Smooth muscle cell (in vitro differentiated cells): ENCODE data around the gene S100A10. TPM values are rescaled to one million over a fixed set of nuclear protein-coding genes. Genes with fewer than 3 reads are reported as not detected.

Experiments used
- DNase-seq: peaks from one replicate; lab custom pipeline; 2025; ENCODE audit not compliant: unreplicated experiment; lab: John Stamatoyannopoulos, UW
- H2AFZ ChIP-seq: fragments of 200-600 bp; sonication (generic); 2 replicates; pipeline ENCODE4 v1.6.0; 2016; ENCODE audit warnings: antibody characterized with exemption, low read depth, mild to moderate bottlenecking
- H3F3A ChIP-seq: fragments of 200-600 bp; sonication (generic); 2 replicates; pipeline ENCODE4 v1.6.0; 2017; ENCODE audit warnings: antibody characterized with exemption, low read depth
- H3K27ac ChIP-seq: fragments of 200-600 bp; sonication (generic); 2 replicates; pipeline ENCODE4 v1.5.1; 2016; ENCODE audit warnings: low read depth, mild to moderate bottlenecking
- H3K27me3 ChIP-seq: fragments of 200-600 bp; sonication (generic); 2 replicates; pipeline ENCODE4 v1.6.1; 2016; ENCODE audit warnings: low read depth, mild to moderate bottlenecking
- H3K36me3 ChIP-seq: fragments of 200-600 bp; sonication (generic); 2 replicates; pipeline ENCODE4 v1.5.1; 2016; ENCODE audit warnings: low read depth
- H3K4me1 ChIP-seq: fragments of 200-600 bp; sonication (generic); 2 replicates; pipeline ENCODE4 v1.5.1; 2016; ENCODE audit warnings: low read depth
- H3K4me2 ChIP-seq: fragments of 200-600 bp; sonication (generic); 2 replicates; pipeline ENCODE4 v1.6.0; 2016; ENCODE audit warnings: mild to moderate bottlenecking
- H3K4me3 ChIP-seq: fragments of 200-600 bp; sonication (generic); 2 replicates; pipeline ENCODE4 v1.5.1; 2016; ENCODE audit warnings: mild to moderate bottlenecking
- H3K79me2 ChIP-seq: fragments of 200-600 bp; sonication (generic); 2 replicates; pipeline ENCODE4 v1.6.0; 2016; ENCODE audit warnings: low read depth, mild to moderate bottlenecking
- H3K9ac ChIP-seq: fragments of 200-600 bp; sonication (generic); 2 replicates; pipeline ENCODE4 v1.6.0; 2016; ENCODE audit warnings: low read depth
- H3K9me3 ChIP-seq: fragments of 200-600 bp; sonication (generic); replicated peaks from 2 replicates; pipeline ENCODE4 v1.5.1; 2016; ENCODE audit warnings: low read depth
- H4K20me1 ChIP-seq: fragments of 200-600 bp; sonication (generic); 2 replicates; pipeline ENCODE4 v1.6.0; 2016; ENCODE audit warnings: low read depth
- WGBS: methylation state at CpG from one replicate; pipeline ENCODE4 v1.1.7; 2016; ENCODE audit warnings: low lambda C conversion rate; 5-methylcytosine and 5-hydroxymethylcytosine counted together
- polyA plus RNA-seq: library from polyadenylated mRNA; unstranded; fragments of >200 nt; fragmentation: Nextera tagmentation; extraction: Ambion mirVana; gene quantifications from 2 replicates; pipeline ENCODE4 v1.2.1, GENCODE V29; 2016
- total RNA-seq: library from RNA; depleted of rRNA; stranded (reverse); fragments of >200 nt; gene quantifications from 2 replicates; pipeline ENCODE4 v1.2.3, GENCODE V29; 2014
- TF ChIP-seq, protein P1 (sequence below): fragments of 200-600 bp; sonication (generic); IDR thresholded peaks from 2 replicates; pipeline ENCODE4 v1.5.1; 2017; ENCODE audit warnings: borderline replicate concordance, mild to moderate bottlenecking, antibody characterized with exemption; ENCODE audit not compliant: insufficient read depth, poor library complexity, severe bottlenecking

The S100A10 gene
- total and polyA plus RNA-seq, 2 experiments from 2014 or later, result 477 to 1,351 TPM

DNA sequence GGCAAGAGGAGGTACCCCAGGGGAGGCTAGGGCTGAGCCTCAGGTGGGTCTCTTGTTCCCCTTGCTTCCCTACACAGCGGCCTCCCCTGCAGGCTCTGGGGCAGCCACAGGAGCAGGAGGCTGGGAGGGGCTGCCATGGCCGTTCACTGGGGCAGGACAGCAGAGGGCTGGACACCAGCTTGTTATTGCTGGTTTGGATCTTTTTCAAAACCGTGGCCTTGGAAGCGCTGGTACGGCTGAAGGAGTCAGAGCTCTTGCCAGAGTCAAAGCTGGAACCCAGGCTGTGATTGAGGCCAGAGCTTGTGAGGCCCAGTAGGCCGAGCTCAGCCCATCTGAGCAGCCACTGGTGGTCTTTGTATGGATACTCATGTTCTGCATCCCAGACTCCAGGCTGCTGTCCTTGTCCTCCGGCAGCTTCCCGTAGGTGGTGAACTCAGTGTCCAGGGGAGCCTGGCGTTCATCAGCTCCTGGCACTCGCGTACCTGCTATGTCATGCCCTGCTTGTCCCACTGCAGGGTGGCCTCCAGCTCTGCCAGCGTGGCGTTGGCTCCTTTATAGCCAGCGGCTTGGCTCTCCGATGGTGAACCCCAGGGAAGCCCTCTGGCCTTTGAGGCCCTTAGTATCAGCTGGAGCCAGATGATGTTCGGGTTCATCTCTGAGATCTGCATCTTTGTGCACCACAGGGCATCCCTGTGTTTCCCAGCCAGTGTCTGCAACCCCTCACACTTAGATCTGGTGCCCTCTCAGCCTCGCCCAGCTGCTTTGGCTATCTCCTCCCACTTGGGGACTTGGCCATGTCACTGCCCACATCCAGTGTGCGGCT, 44.1 kb downstream of the S100A10 start:
- WGBS, result 97% methylated on average over 18 of the region's 18 CpGs
- TF ChIP-seq, protein P1, sequence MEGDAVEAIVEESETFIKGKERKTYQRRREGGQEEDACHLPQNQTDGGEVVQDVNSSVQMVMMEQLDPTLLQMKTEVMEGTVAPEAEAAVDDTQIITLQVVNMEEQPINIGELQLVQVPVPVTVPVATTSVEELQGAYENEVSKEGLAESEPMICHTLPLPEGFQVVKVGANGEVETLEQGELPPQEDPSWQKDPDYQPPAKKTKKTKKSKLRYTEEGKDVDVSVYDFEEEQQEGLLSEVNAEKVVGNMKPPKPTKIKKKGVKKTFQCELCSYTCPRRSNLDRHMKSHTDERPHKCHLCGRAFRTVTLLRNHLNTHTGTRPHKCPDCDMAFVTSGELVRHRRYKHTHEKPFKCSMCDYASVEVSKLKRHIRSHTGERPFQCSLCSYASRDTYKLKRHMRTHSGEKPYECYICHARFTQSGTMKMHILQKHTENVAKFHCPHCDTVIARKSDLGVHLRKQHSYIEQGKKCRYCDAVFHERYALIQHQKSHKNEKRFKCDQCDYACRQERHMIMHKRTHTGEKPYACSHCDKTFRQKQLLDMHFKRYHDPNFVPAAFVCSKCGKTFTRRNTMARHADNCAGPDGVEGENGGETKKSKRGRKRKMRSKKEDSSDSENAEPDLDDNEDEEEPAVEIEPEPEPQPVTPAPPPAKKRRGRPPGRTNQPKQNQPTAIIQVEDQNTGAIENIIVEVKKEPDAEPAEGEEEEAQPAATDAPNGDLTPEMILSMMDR, result no peak
- Histone ChIP-seq H3K27me3 (no peaks in the 10 kb centered on the region), H3K4me2 (no peak overlapping the region), H3K9ac (no peak overlapping the region), H4K20me1 (no peaks in the 10 kb centered on the region), H3K79me2 (no peaks in the 10 kb centered on the region), H3K4me1 (no peaks in the 10 kb centered on the region), H3K36me3 (no peaks in the 10 kb centered on the region), H2AFZ (no peak overlapping the region), H3K9me3 (no peaks in the 10 kb centered on the region), H3F3A (no peaks in the 10 kb centered on the region), H3K27ac (no peak overlapping the region), H3K4me3 (no peak overlapping the region)
- no peak for DNase-seq

DNA sequence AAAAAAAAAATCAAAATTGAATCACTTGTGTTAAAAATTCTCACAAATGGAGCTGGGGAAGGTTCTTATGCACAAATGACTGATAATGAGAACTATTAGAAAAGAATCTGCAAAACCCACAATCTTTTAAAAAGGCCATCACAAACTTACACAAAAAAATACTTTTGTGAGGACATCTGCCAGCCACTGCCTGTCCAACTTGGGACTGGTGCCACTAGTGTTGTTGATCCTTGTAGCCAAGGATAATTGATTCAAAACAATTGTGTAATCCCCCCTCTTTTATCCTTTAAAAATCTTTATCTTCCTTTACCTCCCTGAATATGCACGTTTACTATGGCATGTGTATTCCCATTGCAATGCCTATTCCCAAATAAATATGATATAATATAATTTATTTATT, 45.2 kb downstream of the S100A10 start:
- no peak for DNase-seq
- TF ChIP-seq, protein P1, result no peak
- Histone ChIP-seq H3K9ac (no peak overlapping the region), H3K79me2 (no peaks in the 10 kb centered on the region), H3K27ac (no peak overlapping the region), H4K20me1 (no peaks in the 10 kb centered on the region), H3K4me1 (no peaks in the 10 kb centered on the region), H2AFZ (no peak overlapping the region), H3K4me2 (no peak overlapping the region), H3F3A (peaks cover 4% of the 10 kb centered on the region), H3K4me3 (no peak overlapping the region), H3K36me3 (no peaks in the 10 kb centered on the region), H3K9me3 (no peaks in the 10 kb centered on the region), H3K27me3 (no peaks in the 10 kb centered on the region)
- 78% methylated on average over 1 of the region's 1 CpG for WGBS

DNA sequence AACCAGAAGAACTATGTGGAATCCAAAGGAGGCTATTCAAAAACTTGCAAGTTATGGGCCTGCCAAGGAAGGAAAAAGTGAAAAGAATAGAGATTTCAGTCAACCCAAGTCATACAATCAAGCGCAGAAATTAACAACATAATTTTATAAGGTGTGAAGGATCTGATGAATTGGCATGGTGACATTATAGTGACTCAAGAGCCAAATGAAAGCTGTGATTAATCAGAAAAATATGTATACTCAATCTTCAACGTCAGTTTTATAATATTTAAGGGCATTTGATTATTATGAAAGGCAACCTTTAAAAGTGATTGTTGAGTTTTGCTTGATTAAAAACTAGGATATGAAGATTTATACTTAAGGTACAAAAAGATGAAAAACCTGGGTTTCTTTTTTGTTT, 46.5 kb downstream of the S100A10 start:
- no peak for DNase-seq
- no peak overlapping the region for H3K4me2 ChIP-seq
- no peaks in the 10 kb centered on the region for H3K36me3 ChIP-seq
- H4K20me1 ChIP-seq, result no peaks in the 10 kb centered on the region
- H3K4me1 ChIP-seq, result no peaks in the 10 kb centered on the region
- H3K27ac ChIP-seq, result no peak overlapping the region
- no peak overlapping the region for H3K9ac ChIP-seq
- WGBS, result 57% methylated on average over 2 of the region's 2 CpGs
- no peaks in the 10 kb centered on the region for H3K9me3 ChIP-seq
- H3F3A ChIP-seq, result peaks cover 4% of the 10 kb centered on the region
- TF ChIP-seq, protein P1, result no peak
- H3K79me2 ChIP-seq, result no peaks in the 10 kb centered on the region
- no peak overlapping the region for H2AFZ ChIP-seq
- no peak overlapping the region for H3K4me3 ChIP-seq
- no peaks in the 10 kb centered on the region for H3K27me3 ChIP-seq
